Measurements from ENCODE around the gene ERP44.

DNA sequence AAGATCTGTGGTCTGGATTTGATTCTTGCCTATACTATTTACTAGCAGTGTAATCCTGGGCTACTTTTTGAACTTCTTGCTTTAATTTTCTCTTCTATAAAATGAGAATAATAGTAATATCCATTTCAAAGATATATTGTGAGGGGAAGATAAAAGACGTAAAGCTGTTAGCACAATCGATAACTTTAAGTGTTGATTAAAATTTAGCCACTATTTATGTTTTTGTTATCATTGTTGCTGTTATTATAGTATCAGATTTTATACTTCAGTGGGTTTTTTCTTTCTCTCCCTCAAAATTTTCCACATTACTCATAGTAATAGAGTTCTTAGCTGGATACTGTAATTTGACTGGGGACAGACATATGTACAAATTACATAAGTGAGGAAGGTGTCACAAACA lies 150.3 kb downstream of the ERP44 start:
- TF ChIP-seq, protein P1, sequence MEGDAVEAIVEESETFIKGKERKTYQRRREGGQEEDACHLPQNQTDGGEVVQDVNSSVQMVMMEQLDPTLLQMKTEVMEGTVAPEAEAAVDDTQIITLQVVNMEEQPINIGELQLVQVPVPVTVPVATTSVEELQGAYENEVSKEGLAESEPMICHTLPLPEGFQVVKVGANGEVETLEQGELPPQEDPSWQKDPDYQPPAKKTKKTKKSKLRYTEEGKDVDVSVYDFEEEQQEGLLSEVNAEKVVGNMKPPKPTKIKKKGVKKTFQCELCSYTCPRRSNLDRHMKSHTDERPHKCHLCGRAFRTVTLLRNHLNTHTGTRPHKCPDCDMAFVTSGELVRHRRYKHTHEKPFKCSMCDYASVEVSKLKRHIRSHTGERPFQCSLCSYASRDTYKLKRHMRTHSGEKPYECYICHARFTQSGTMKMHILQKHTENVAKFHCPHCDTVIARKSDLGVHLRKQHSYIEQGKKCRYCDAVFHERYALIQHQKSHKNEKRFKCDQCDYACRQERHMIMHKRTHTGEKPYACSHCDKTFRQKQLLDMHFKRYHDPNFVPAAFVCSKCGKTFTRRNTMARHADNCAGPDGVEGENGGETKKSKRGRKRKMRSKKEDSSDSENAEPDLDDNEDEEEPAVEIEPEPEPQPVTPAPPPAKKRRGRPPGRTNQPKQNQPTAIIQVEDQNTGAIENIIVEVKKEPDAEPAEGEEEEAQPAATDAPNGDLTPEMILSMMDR (IDR thresholded peaks at IDR 0.05; ENCODE audit: poor library complexity), result no peak
- TF ChIP-seq EZH2phosphoT487 (IDR thresholded peaks at IDR 0.05; ENCODE audit: low read depth, severe bottlenecking, unreplicated experiment), result no peak

Measured in hepatocyte (in vitro differentiated cells).